Activated CD4-positive, alpha-beta T cell treated with anti-CD3 and anti-CD28 coated beads for 4 hours (primary cell): Measurements from ENCODE around the gene E2F1.

ENCODE experiments used
- DNase-seq, 2 donors: peaks; one replicate each; pipeline ENCODE4 v3.0.0-alpha.2; 2020

E2F1 gene

GRCh38 chr20:33630507-33630906 lies 55.7 kb downstream of the E2F1 start:
- no peak for DNase-seq

GRCh38 chr20:33629979-33630378 lies 56.2 kb downstream of the E2F1 start:
- no peak for DNase-seq

- no peak for DNase-seq
These were observed 56.7 kb downstream of the E2F1 start for GRCh38 chr20:33629533-33629932.

GRCh38 chr20:33627577-33628216 lies 58.5 kb downstream of the E2F1 start:
- no peak for DNase-seq

GRCh38 chr20:33626190-33626589 lies 60.0 kb downstream of the E2F1 start:
- DNase-seq = no peak
